ENCODE measurements around the gene OCRL.

The OCRL gene

GRCh38 chrX:129637217-129638109 lies 97.4 kb downstream of the OCRL start:
- peak; percentile 82 for DNase-seq

DNA sequence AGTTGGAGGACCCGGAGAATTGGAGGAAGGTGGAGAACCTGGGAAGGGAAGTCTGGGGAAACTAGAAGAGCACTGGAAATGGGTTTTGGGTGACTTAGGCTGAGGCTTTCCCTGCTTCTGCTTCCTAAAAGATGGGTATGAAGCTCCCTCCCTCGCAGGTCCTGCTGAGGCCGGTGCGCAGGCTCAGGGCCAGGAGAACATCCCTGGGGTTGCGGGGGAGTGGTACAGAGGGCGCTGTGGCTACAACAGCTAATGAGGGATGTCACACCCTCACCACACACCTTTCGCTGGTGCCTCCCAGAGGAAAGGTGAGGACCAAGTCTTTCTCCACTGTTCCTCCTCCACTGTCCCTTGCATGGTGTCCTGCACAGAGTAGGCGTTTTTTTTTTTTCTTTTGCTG lies 98.9 kb downstream of the OCRL start:
- no peak for DNase-seq

GRCh38 chrX:129640737-129641136 lies 100.7 kb downstream of the OCRL start:
- DNase-seq, result no peak

- DNase-seq, result no peak
These were observed 101.4 kb downstream of the OCRL start for GRCh38 chrX:129641469-129641868.

DNA sequence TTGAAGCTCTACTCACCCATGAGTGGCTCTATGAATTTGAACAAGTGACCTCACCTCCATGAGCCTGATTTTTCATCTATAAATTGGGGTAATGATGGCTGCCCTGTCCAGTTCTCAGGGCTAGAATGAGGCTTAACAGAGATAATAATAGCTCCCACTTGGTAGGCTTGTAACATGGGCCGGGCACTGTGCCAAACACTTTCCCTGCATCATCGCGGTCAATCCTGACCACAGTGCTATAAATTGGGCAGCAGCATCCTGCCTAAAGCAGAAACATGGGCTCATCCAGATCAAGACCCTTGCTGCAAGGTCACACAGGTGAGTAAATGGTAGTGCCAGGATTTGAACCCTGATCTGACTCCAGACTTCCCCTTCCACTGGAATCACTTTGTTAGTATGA lies 101.9 kb downstream of the OCRL start:
- no peak for DNase-seq
